ENCODE data around the gene RPS21.

- TF ChIP-seq POLR2A (IDR thresholded peaks at IDR 0.05; ENCODE audit: low read length): no peak
- TF ChIP-seq GATA1 (IDR thresholded peaks at IDR 0.05; ENCODE audit: low read depth, low read length): no peak
Measured at GRCh38 chr20:62400021-62400420, 13.1 kb downstream of the RPS21 start.
